OCI-LY7 (cell line): Measurements from ENCODE around the gene CCDC89. TPM values are rescaled to one million over a fixed set of nuclear protein-coding genes. Genes with fewer than 3 reads are reported as not detected.

Experiments used
- BruUV-seq: library from RNA; stranded (reverse); fragments of 400-500 nt; replicated peaks from 2 replicates; lab custom pipeline; 2021; lab: Mats Ljungman, UMichigan
- CTCF ChIA-PET: fragments of 300-600 bp; sonication (Branson Sonifier 250); formaldehyde crosslinking; loops from one replicate; lab custom pipeline; 2022; ENCODE audit warnings: antibody characterized with exemption; ENCODE audit not compliant: unreplicated experiment; lab: Charles Lee
- POLR2A ChIA-PET: fragments of 300-600 bp; sonication (Branson Sonifier 250); formaldehyde crosslinking; loops from one replicate; lab custom pipeline; 2022; ENCODE audit warnings: antibody characterized with exemption; lab: Charles Lee
- DNase-seq: peaks from one replicate; pipeline ENCODE4 v3.0.0-alpha.2; 2015; ENCODE audit warnings: low spot score
- H2AFZ ChIP-seq: fragments of 200-600 bp; sonication (generic), shearing (Covaris generic); 2 replicates; pipeline ENCODE4 v1.6.1; 2014; ENCODE audit warnings: mild to moderate bottlenecking, antibody characterized with exemption, low read length, moderate library complexity
- H3K27ac ChIP-seq: fragments of 200-600 bp; sonication (generic); 2 replicates; pipeline ENCODE4 v1.5.1; 2014; ENCODE audit warnings: mixed run types, low read depth, mild to moderate bottlenecking, moderate library complexity, low read length, inconsistent platforms; ENCODE audit not compliant: poor library complexity, severe bottlenecking
- H3K36me3 ChIP-seq: fragments of 200-600 bp; sonication (generic); 2 replicates; pipeline ENCODE4 v1.6.1; 2014; ENCODE audit warnings: mild to moderate bottlenecking, antibody characterized with exemption, low read length, moderate library complexity, mixed read lengths; ENCODE audit not compliant: insufficient read depth
- H3K4me1 ChIP-seq: fragments of 200-600 bp; sonication (generic); 2 replicates; pipeline ENCODE4 v1.5.1; 2014; ENCODE audit warnings: mild to moderate bottlenecking, low read length; ENCODE audit not compliant: insufficient read depth, poor library complexity, severe bottlenecking
- H3K4me2 ChIP-seq: fragments of 200-600 bp; sonication (generic); 2 replicates; pipeline ENCODE4 v1.6.1; 2014; ENCODE audit warnings: mild to moderate bottlenecking, low read length
- H3K4me3 ChIP-seq: fragments of 200-600 bp; sonication (generic); 2 replicates; pipeline ENCODE4 v1.5.1; 2014; ENCODE audit warnings: mild to moderate bottlenecking, low read depth, low read length; ENCODE audit not compliant: poor library complexity, severe bottlenecking
- H3K79me2 ChIP-seq: fragments of 200-600 bp; sonication (generic); 2 replicates; pipeline ENCODE4 v1.6.1; 2016; ENCODE audit warnings: low read depth, mild to moderate bottlenecking, low read length, moderate library complexity, mixed read lengths; ENCODE audit not compliant: insufficient read depth
- H3K9me2 ChIP-seq: fragments of 200-600 bp; sonication (generic); 2 replicates; pipeline ENCODE4 v1.6.1; 2016; ENCODE audit warnings: mild to moderate bottlenecking, low read length, mixed read lengths; ENCODE audit not compliant: insufficient read depth
- H3K9me3 ChIP-seq: fragments of 200-600 bp; sonication (generic); 2 replicates; pipeline ENCODE4 v1.6.1; 2014; ENCODE audit warnings: mild to moderate bottlenecking, mixed run types, low read length, mixed read lengths
- H4K20me1 ChIP-seq: fragments of 200-600 bp; sonication (generic); 2 replicates; pipeline ENCODE4 v1.6.1; 2014; ENCODE audit warnings: mild to moderate bottlenecking, antibody characterized with exemption, low read length, moderate library complexity, mixed read lengths; ENCODE audit not compliant: insufficient read depth
- CTCF ChIP-seq: fragments of 200-600 bp; sonication (generic); conservative IDR thresholded peaks from 2 replicates; pipeline ENCODE4 v1.5.1; 2014; ENCODE audit warnings: mild to moderate bottlenecking, antibody characterized with exemption, low read length, moderate library complexity, mixed read lengths
- EZH2phosphoT487 ChIP-seq: fragments of 200-600 bp; sonication (generic); IDR thresholded peaks from 2 replicates; pipeline ENCODE4 v1.6.1; 2018; ENCODE audit warnings: low read depth, borderline replicate concordance, mild to moderate bottlenecking, mixed run types, antibody characterized with exemption, low read length, moderate library complexity, mixed read lengths
- intact Hi-C: fragments of 100-400 bp; cut with micrococcal nuclease; formaldehyde crosslinking; loops from one replicate; pipeline ENCODE4 v1.10.0; 2022; ENCODE audit not compliant: unreplicated experiment
- total RNA-seq, 2 experiments: library from RNA; depleted of rRNA in 1 of 2; stranded (reverse); fragments of >200 nt in 1 of 2; shearing (Covaris generic) in 1 of 2; gene quantifications; 2 replicates each; pipeline ENCODE4 v1.2.3, GENCODE V29; 2014 to 2022

CCDC89 gene
- total RNA-seq, 2 experiments from 2014 or later = 0.23 TPM; not detected in 1

GRCh38 chr11:85661972-85662664 lies 23.9 kb downstream of the CCDC89 start:
- Histone ChIP-seq H3K79me2 (peaks cover 77% of the 10 kb centered on the region), H3K4me1 (peaks cover 35% of the 10 kb centered on the region), H3K27ac (no peak overlapping the region), H3K4me2 (peak overlapping the region; percentile 89), H3K4me3 (peak overlapping the region; percentile 93), H2AFZ (no peak overlapping the region), H4K20me1 (peaks cover 60% of the 10 kb centered on the region), H3K9me2 (no peaks in the 10 kb centered on the region), H3K9me3 (no peaks in the 10 kb centered on the region), H3K36me3 (peaks cover 68% of the 10 kb centered on the region)
- no TSS peak for BruUV-seq
- no peak for DNase-seq
- TF ChIP-seq CTCF (no peak), EZH2phosphoT487 (no peak)
- intact Hi-C loops = loop anchor here (2.0 to 5.0 kb wide), 2 partner anchors 63 to 405 kb away; partner anchors contain the start of gene PICALM
- ChIA-PET CTCF (interaction anchor here (1.1 kb wide), 1 partner anchor 14 kb away, joined by 3 read pairs; the partner anchor contains the start of gene TMEM126A), POLR2A (interaction anchor here (1.3 to 6.8 kb wide), 2 partner anchors 14 to 34 kb away, joined by 4 to 94 read pairs; partner anchors contain the start of genes TMEM126A and TMEM126B)

DNA sequence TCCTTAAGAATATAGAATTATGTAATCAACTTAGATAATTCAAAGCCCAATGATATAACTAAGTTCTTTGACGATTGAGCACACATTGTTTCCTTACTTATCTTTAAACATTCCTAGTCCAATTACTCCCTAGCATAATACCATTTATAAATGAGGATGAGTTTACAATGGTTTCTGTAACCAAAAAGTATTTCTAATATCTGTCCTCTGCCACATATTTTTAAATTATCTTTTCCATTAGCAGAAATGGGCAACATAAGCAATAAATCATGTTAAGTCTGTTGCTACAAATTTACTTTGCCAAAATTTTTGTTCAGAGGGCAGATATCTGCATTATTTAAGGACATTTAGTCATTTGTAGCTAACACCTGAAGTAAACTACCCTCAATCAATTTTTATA lies 27.8 kb downstream of the CCDC89 start:
- Histone ChIP-seq H3K4me2 (0 out of 2 replicates have a peak overlapping the region, but pooled peaks have one; percentile 9), H3K9me2 (no peaks in the 10 kb centered on the region), H3K27ac (no peak overlapping the region), H3K79me2 (peaks cover 82% of the 10 kb centered on the region), H3K4me3 (no peak overlapping the region), H4K20me1 (peaks cover 70% of the 10 kb centered on the region), H3K9me3 (no peaks in the 10 kb centered on the region), H3K4me1 (peaks cover 26% of the 10 kb centered on the region), H2AFZ (no peak overlapping the region), H3K36me3 (peaks cover 94% of the 10 kb centered on the region)
- DNase-seq = no peak
- BruUV-seq = no TSS peak
- POLR2A ChIA-PET = interaction anchor here (1.6 to 6.8 kb wide), 2 partner anchors 10 to 27 kb away, joined by 4 to 94 read pairs; partner anchors contain the start of gene TMEM126A
- TF ChIP-seq EZH2phosphoT487 (no peak), CTCF (no peak)
- intact Hi-C loops = no loop called here
- CTCF ChIA-PET = no interaction called here
